ENCODE results near the gene SCMH1.

The SCMH1 gene

DNA sequence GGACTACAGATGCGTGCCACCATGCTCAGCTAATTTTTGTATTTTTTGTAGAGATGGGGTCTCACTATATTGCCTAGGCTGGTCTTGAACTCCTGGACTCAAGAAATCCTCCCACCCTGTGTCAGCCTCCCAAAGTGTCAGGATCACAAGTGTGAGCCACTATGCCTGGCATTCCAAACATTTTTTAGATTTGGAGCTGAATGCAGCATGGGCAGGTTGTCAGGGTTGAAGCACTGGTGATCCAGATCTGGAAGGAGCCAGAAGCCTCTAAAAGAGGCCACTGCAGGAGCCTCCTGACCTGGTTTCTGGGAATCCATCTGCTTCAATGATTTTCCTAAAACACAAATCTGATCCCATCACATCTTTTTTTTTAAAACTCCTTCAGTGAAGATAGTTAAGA is 264.4 kb downstream of the SCMH1 start:
- no peaks in the 10 kb centered on the region for H3K27me3 ChIP-seq
- no peaks in the 10 kb centered on the region for H3K4me1 ChIP-seq
- TF ChIP-seq CTCF (IDR thresholded peaks at IDR 0.05; ENCODE audit: low read depth, low read length): no peak
- no peak for DNase-seq
- no peaks in the 10 kb centered on the region for H3K9me3 ChIP-seq
- H3K36me3 ChIP-seq: peaks cover 6% of the 10 kb centered on the region
- no peak overlapping the region for H3K4me3 ChIP-seq (ENCODE audit: low read depth, low read length)

Measured in BE2C (cell line).